Measurements from ENCODE around the gene FAM89B.

Gene FAM89B

GRCh38 chr11:65536412-65537295 lies 35.7 kb upstream of the FAM89B start:
- Histone ChIP-seq H3K9me3 (ENCODE audit: control insufficient read depth, insufficient read depth, low read length) (no peaks in the 10 kb centered on the region), H3K36me3 (ENCODE audit: insufficient read depth, low read length) (no peaks in the 10 kb centered on the region; the same call in 1 of the 2 replicates), H3K9ac (ENCODE audit: low read depth, low read length) (no peak overlapping the region), H3K4me1 (ENCODE audit: insufficient read depth, low read length) (no peaks in the 10 kb centered on the region; the same call in 1 of the 2 replicates)

DNA sequence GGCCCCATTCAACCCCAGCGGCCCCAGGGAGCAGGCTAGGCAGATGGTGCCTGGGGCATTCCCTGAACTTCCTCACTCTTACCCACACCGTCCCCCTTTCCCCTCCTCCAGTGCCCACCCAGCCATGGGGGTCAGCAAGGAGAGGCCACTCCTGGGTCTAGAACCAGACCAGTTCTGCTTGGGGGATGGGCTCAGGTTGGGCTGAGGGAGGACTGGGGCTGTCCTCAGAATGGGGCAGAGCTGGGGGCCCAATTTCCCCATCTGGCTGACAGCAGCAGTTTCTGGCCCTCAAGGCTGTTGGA lies 35.1 kb upstream of the FAM89B start:
- Histone ChIP-seq H3K4me1 (ENCODE audit: insufficient read depth, low read length) (no peaks in the 10 kb centered on the region; the same call in 1 of the 2 replicates), H3K9ac (ENCODE audit: low read depth, low read length) (no peak overlapping the region), H3K36me3 (ENCODE audit: insufficient read depth, low read length) (no peaks in the 10 kb centered on the region; the same call in 1 of the 2 replicates), H3K9me3 (ENCODE audit: control insufficient read depth, insufficient read depth, low read length) (no peaks in the 10 kb centered on the region)

- Histone ChIP-seq H3K9ac (ENCODE audit: low read depth, low read length) (no peak overlapping the region), H3K36me3 (ENCODE audit: insufficient read depth, low read length) (no peaks in the 10 kb centered on the region; the same call in 1 of the 2 replicates), H3K9me3 (ENCODE audit: control insufficient read depth, insufficient read depth, low read length) (no peaks in the 10 kb centered on the region), H3K4me1 (ENCODE audit: insufficient read depth, low read length) (no peaks in the 10 kb centered on the region; the same call in 1 of the 2 replicates)
Measured at GRCh38 chr11:65537620-65538231, 34.6 kb upstream of the FAM89B start.

GRCh38 chr11:65538232-65538914 lies 34.0 kb upstream of the FAM89B start:
- Histone ChIP-seq H3K9ac (ENCODE audit: low read depth, low read length) (peak overlapping the region; percentile 73; the same call in 1 of the 2 replicates), H3K36me3 (ENCODE audit: insufficient read depth, low read length) (no peaks in the 10 kb centered on the region; the same call in 1 of the 2 replicates), H3K4me1 (ENCODE audit: insufficient read depth, low read length) (no peaks in the 10 kb centered on the region; the same call in 1 of the 2 replicates), H3K9me3 (ENCODE audit: control insufficient read depth, insufficient read depth, low read length) (no peaks in the 10 kb centered on the region)

GRCh38 chr11:65538915-65539743 lies 33.2 kb upstream of the FAM89B start:
- H3K9ac ChIP-seq (ENCODE audit: low read depth, low read length) = peak overlapping the region; percentile 73
- H3K36me3 ChIP-seq (ENCODE audit: insufficient read depth, low read length) = no peaks in the 10 kb centered on the region; the same call in 1 of the 2 replicates
- H3K9me3 ChIP-seq (ENCODE audit: control insufficient read depth, insufficient read depth, low read length) = no peaks in the 10 kb centered on the region
- no peaks in the 10 kb centered on the region; the same call in 1 of the 2 replicates for H3K4me1 ChIP-seq (ENCODE audit: insufficient read depth, low read length)

- H3K9ac ChIP-seq (ENCODE audit: low read depth, low read length) = peak overlapping the region; percentile 73
- H3K4me1 ChIP-seq (ENCODE audit: insufficient read depth, low read length) = no peaks in the 10 kb centered on the region; the same call in 1 of the 2 replicates
- no peaks in the 10 kb centered on the region; the same call in 1 of the 2 replicates for H3K36me3 ChIP-seq (ENCODE audit: insufficient read depth, low read length)
- H3K9me3 ChIP-seq (ENCODE audit: control insufficient read depth, insufficient read depth, low read length) = no peaks in the 10 kb centered on the region
Measured at GRCh38 chr11:65539744-65540289, 32.5 kb upstream of the FAM89B start.

- H3K4me1 ChIP-seq (ENCODE audit: insufficient read depth, low read length) = no peaks in the 10 kb centered on the region; the same call in 1 of the 2 replicates
- no peaks in the 10 kb centered on the region; the same call in 1 of the 2 replicates for H3K36me3 ChIP-seq (ENCODE audit: insufficient read depth, low read length)
- peak overlapping the region; percentile 73 for H3K9ac ChIP-seq (ENCODE audit: low read depth, low read length)
Measured at GRCh38 chr11:65540290-65541092, 31.8 kb upstream of the FAM89B start.

DNA sequence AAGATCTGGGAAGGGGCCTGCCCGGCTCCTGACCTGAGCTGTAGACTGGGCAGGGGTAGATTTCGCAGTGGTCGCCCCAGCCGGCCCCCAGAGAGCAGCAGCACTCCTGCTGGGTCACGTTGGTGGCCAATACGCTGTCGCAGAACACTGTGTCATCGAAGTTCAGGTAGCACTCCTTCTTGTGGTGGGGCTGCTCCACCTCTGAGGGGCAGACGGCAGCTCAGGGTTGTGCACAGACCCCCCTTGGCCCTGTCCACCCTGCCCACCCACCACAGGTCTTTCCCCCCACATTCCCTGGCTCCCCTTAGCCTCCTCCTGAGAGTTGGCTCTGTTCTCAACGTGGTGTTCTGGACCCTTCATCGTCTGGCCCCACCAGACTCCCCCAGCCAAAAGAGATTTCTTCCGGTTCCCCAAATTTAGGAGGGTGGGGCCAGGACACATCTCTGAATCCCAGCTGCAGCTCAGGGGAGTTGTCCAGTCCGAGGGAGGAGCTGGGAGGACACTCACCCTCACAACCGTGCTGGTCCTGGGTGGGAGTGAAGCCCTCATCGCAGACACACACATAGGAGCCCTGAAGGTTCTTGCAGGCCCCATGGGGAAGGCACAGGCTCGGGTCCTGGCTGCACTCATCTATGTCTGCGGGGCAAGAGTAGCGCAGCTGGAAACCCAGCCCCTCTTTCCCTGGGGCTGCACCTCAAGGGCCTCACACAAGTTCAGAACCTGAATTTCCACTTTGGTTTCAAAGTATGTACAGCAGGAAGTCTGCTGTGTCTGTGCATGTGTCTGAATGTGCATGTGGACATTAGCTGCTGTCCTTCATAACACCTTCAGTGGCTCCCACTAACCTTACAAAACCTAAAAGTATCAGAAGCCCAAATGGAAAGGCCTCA lies 31.0 kb upstream of the FAM89B start:
- H3K9ac ChIP-seq (ENCODE audit: low read depth, low read length) = peak overlapping the region; percentile 67; the same call in 1 of the 2 replicates
- no peaks in the 10 kb centered on the region; the same call in 1 of the 2 replicates for H3K4me1 ChIP-seq (ENCODE audit: insufficient read depth, low read length)
- no peaks in the 10 kb centered on the region; the same call in 1 of the 2 replicates for H3K36me3 ChIP-seq (ENCODE audit: insufficient read depth, low read length)
- H3K9me3 ChIP-seq (ENCODE audit: control insufficient read depth, insufficient read depth, low read length) = no peaks in the 10 kb centered on the region

More at GRCh38 chr11:65540290-65541092, 31.8 kb upstream of the FAM89B start:
- no peaks in the 10 kb centered on the region for H3K9me3 ChIP-seq (ENCODE audit: control insufficient read depth, insufficient read depth, low read length)

DNA sequence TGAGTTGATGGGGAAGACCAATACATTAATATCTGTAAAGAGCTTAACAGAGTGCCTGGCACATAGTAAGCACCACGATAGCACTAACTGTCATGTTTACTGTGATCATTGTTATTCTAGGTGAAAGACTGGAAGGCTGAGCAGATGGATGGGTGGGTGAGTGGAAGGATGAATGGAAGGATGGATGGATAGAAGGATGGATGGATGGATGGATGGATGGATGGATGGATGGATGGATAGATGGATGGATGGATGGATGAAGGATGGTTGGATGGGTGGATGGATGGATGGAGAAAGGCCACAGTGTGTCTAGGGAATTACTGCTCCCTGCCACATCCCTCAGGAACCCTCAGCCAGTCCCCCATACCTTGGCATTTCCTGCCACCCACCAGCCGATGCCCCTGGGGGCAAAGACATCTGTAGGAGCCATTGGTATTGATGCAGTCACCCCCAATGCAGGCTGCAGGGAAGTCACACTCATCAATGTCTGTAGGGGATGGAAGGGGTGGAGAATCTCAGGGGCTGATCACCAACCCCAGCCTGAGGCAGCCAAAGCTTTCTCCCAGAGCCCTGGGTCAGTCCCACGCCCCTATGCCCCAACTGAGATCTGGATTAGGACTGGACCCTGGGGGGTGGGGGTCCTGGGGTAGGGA lies 29.5 kb upstream of the FAM89B start:
- Histone ChIP-seq H3K9me3 (ENCODE audit: control insufficient read depth, insufficient read depth, low read length) (no peaks in the 10 kb centered on the region), H3K4me1 (ENCODE audit: insufficient read depth, low read length) (no peaks in the 10 kb centered on the region; the same call in 1 of the 2 replicates), H3K36me3 (ENCODE audit: insufficient read depth, low read length) (no peaks in the 10 kb centered on the region; the same call in 1 of the 2 replicates), H3K9ac (ENCODE audit: low read depth, low read length) (no peak overlapping the region)

GRCh38 chr11:65545853-65546216 lies 26.5 kb upstream of the FAM89B start:
- Histone ChIP-seq H3K36me3 (ENCODE audit: insufficient read depth, low read length) (no peaks in the 10 kb centered on the region), H3K9ac (ENCODE audit: low read depth, low read length) (peak overlapping the region; percentile 60; the same call in 1 of the 2 replicates), H3K4me1 (ENCODE audit: insufficient read depth, low read length) (no peaks in the 10 kb centered on the region; the same call in 1 of the 2 replicates), H3K9me3 (ENCODE audit: control insufficient read depth, insufficient read depth, low read length) (no peaks in the 10 kb centered on the region)

GRCh38 chr11:65546217-65546958 lies 25.9 kb upstream of the FAM89B start:
- Histone ChIP-seq H3K9ac (ENCODE audit: low read depth, low read length) (peak overlapping the region; percentile 60; the same call in 1 of the 2 replicates), H3K9me3 (ENCODE audit: control insufficient read depth, insufficient read depth, low read length) (no peaks in the 10 kb centered on the region), H3K36me3 (ENCODE audit: insufficient read depth, low read length) (no peaks in the 10 kb centered on the region), H3K4me1 (ENCODE audit: insufficient read depth, low read length) (no peaks in the 10 kb centered on the region; the same call in 1 of the 2 replicates)
